ENCODE results near the gene SYCP2L.

Gene SYCP2L

GRCh38 chr6:11008821-11009220 is 122.0 kb downstream of the SYCP2L start:
- no peak for DNase-seq (ENCODE audit: low spot score)

- DNase-seq (ENCODE audit: low spot score), result no peak
Measured at GRCh38 chr6:11009353-11009752, 122.5 kb downstream of the SYCP2L start.

GRCh38 chr6:11011787-11012234 is 125.0 kb downstream of the SYCP2L start:
- DNase-seq (ENCODE audit: low spot score), result no peak

GRCh38 chr6:11012295-11012754 is 125.5 kb downstream of the SYCP2L start:
- DNase-seq (ENCODE audit: low spot score), result no peak

GRCh38 chr6:11012976-11013720 is 126.3 kb downstream of the SYCP2L start:
- DNase-seq (ENCODE audit: low spot score), result no peak

GRCh38 chr6:11013721-11014070 is 126.8 kb downstream of the SYCP2L start:
- DNase-seq (ENCODE audit: low spot score), result no peak

- no peak for DNase-seq (ENCODE audit: low spot score)
Measured at GRCh38 chr6:11015102-11015501, 128.2 kb downstream of the SYCP2L start.

GRCh38 chr6:11016452-11016851 is 129.6 kb downstream of the SYCP2L start:
- no peak for DNase-seq (ENCODE audit: low spot score)

GRCh38 chr6:11017090-11017489 is 130.2 kb downstream of the SYCP2L start:
- no peak for DNase-seq (ENCODE audit: low spot score)

GRCh38 chr6:11018225-11018624 is 131.4 kb downstream of the SYCP2L start:
- DNase-seq (ENCODE audit: low spot score), result no peak

- no peak for DNase-seq (ENCODE audit: low spot score)
Measured at GRCh38 chr6:11021003-11021402, 134.2 kb downstream of the SYCP2L start.

- no peak for DNase-seq (ENCODE audit: low spot score)
Measured at GRCh38 chr6:11021714-11022113, 134.9 kb downstream of the SYCP2L start.

- DNase-seq (ENCODE audit: low spot score), result no peak
Measured at GRCh38 chr6:11023032-11023431, 136.2 kb downstream of the SYCP2L start.
